ENCODE data around the gene KLRC1.
"Not testable (repeated sequence)": the region's sequence is repeated elsewhere in the genome, so short reads cannot be mapped to it uniquely, and the experiment has no call there.

Gene KLRC1

DNA sequence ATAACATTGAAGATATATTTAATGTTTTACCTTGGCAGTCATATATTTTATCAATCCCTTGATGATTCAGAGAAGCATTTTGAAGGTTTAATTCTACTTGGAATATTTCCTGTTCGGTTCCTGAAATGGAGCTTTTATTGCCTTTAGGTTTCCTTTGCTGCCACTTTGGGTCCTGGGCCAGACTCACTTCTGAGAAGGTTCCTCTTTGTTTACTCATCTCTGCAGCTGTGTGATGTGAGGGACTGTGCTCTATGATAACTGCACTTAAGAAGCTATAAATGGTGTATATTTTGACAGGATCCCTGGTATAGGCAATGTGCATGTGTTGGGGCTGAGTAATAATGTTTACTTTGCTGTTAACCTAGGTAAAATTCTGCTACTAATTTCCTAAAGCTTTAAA, 32.8 kb downstream of the KLRC1 start, which contains the start of gene KLRC3:
KLRC3 (minus strand) TSS at position 262 of the 400 bp plus-strand sequence; CDS start at position 217, 45 bp downstream.
- not testable (repeated sequence) for DNase-seq

GRCh38 chr12:10409392-10409791, 43.8 kb downstream of the KLRC1 start, which contains the start of gene KLRC4:
TSS of gene KLRC4 (minus strand) at chr12:10409757. CDS start at chr12:10409575, 182 bp downstream.
- no peak for DNase-seq

DNA sequence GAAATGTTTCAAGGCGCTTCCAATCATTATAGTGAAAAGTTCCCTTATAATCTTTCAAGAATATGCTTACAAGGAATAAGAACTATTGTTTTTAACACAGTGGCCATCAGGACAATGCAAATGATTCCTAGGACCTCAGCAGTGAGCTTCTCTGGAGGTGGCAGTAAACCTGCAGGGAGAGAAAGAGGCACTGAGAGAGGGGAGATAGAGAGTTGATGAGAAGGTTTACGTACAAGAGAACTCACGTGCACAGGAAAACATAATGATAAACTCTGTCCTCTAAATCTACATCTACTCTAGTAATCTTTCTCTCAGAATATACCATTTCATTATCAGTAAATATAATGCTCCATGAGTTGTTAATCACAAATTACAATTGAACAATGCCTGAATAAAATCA, 44.3 kb downstream of the KLRC1 start:
- no peak for DNase-seq

GRCh38 chr12:10406725-10407124, 46.5 kb downstream of the KLRC1 start:
- DNase-seq, result no peak

GRCh38 chr12:10405294-10405693, 47.9 kb downstream of the KLRC1 start:
- DNase-seq, result no peak

DNA sequence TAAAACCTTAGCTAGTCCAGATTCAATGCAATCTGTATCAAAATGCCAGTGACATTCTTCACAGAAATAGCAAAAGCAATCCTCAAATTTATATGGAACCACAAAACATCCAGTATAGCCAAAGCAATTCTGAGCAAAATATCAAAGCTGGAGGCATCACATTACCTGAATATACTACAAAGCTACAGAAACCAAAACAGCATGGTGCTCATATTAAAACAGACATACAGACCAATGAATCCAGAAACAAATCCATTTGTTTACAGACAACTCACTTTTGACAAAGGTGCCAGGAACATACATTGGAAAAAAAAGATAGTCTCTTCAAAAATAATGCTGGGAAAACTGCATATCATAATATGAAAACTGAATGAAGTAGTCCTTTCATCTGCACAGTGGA, 48.4 kb downstream of the KLRC1 start:
- no peak for DNase-seq

GRCh38 chr12:10400829-10401228, 52.3 kb downstream of the KLRC1 start:
- no peak for DNase-seq

GRCh38 chr12:10398168-10398567, 55.0 kb downstream of the KLRC1 start:
- DNase-seq, result no peak

DNA sequence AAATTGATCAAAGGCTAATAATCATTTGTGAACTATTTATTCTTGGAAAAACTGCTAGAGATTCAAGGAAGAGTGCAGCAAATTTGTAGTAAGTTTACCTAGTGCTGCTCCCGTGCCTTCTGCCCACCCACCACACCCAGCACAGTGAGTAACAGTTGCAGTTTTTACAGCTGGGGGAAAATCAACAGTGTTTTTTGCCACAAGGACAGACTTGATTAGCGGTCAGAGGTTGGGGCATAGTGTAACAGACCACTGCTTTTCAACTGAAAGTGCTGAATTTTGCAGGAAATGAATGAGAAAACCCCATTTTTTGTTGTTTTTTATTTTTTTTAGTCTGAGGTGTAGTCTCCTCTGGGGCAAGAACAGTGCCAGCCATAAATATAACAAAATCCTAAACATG, 55.9 kb downstream of the KLRC1 start:
- no peak for DNase-seq

- not testable (repeated sequence) for DNase-seq
Measured at GRCh38 chr12:10396176-10396575, 57.0 kb downstream of the KLRC1 start.
